Ovary (tissue), 9 donors: Measurements from ENCODE around the gene PSTK. TPM values are rescaled to one million over a fixed set of nuclear protein-coding genes. Genes with fewer than 3 reads are reported as not detected.

ENCODE experiments used
- DNase-seq, 5 donors: peaks; one replicate each; pipeline ENCODE4 v3.0.0-alpha.2; 2019 to 2020
- H3K27ac ChIP-seq, 2 donors: fragments of 200-600 bp; one replicate each; pipeline versions ENCODE4 v1.5.1 to v1.8.0; 2019 to 2022
- H3K27me3 ChIP-seq: fragments of 200-600 bp; one replicate; pipeline ENCODE4 v1.8.0; 2022
- H3K36me3 ChIP-seq: fragments of 200-600 bp; sonication (generic); one replicate; pipeline ENCODE4 v1.5.1; 2019
- H3K4me1 ChIP-seq: one replicate; pipeline ENCODE4 v1.8.1; 2013; ENCODE audit warnings: mild to moderate bottlenecking, moderate library complexity; ENCODE audit not compliant: insufficient read depth
- H3K4me3 ChIP-seq: fragments of 200-600 bp; sonication (generic); one replicate; pipeline ENCODE4 v1.5.1; 2017
- H3K9me3 ChIP-seq, 2 donors: fragments of 200-600 bp in 1 of 2; sonication (generic) in 1 of 2; one replicate each; pipeline versions ENCODE4 v1.5.1 to v1.8.1; 2013 to 2019; ENCODE audit warnings: mild to moderate bottlenecking in 1 of 2, moderate library complexity in 1 of 2
- EP300 ChIP-seq: sonication (generic); formaldehyde crosslinking; IDR thresholded peaks from one replicate; pipeline ENCODE4 v1.6.1; 2017; ENCODE audit warnings: antibody characterized with exemption
- POLR2A ChIP-seq: fragments of 450-650 bp; IDR thresholded peaks from one replicate; pipeline ENCODE4 v1.6.1; 2017; ENCODE audit warnings: antibody characterized with exemption, mild to moderate bottlenecking, moderate library complexity
- WGBS, 3 donors: extraction: QIAGEN DNeasy Blood & Tissue Kit in 1 of 3; methylation state at CpG; one replicate each; pipeline versions ENCODE4 v1.1.5 to v1.1.7; 2013 to 2017; 5-methylcytosine and 5-hydroxymethylcytosine counted together
- intact Hi-C, 4 donors: fragments of 100-400 bp; cut with DNase I; formaldehyde crosslinking; loops; one replicate each; pipeline versions ENCODE4 v1.11.0 to v1.15.1; 2022 to 2023
- polyA plus RNA-seq, 2 donors: library from polyadenylated mRNA; stranded (reverse); fragments of 200-250 nt in 1 of 2; fragments of 350-450 nt in 1 of 2; fragmentation: Illumina TruSeq in 1 of 2; extraction: RNeasy Lipid Tissue Mini Kit (QIAGEN cat#74804) in 1 of 2; gene quantifications; one replicate each; pipeline ENCODE4 v1.2.3, GENCODE V29; 2013 to 2014
- total RNA-seq, 7 donors: library from RNA; depleted of rRNA in 2 of 7; stranded (reverse); fragments of >200 nt in 2 of 7; fragmentation: NEBNext Ultra II Directional in 3 of 7; extraction: Animal tissue kit (Norgen Biotek cat#: 25700) in 3 of 7; gene quantifications; one replicate each; pipeline versions ENCODE4 v1.1.0 to v1.2.4, GENCODE V29; 2016 to 2023
- TF ChIP-seq, protein P1 (sequence below), 3 donors: fragments of 450-650 bp in 2 of 3; fragments of 200-600 bp in 1 of 3; IDR thresholded peaks; one replicate each; pipeline versions ENCODE4 v1.5.1 to v1.8.0; 2016 to 2022; ENCODE audit warnings: antibody characterized with exemption in 3 of 3, mild to moderate bottlenecking in 1 of 3
- donor health status: DM: no; HTN: no; CAD: no; lungs with moderate emphysema.
- donor health status: DM: no; HTN: no; CAD: no.
- donor health status: Bipolar disorder and iron deficiency.
- donor health status: DM: yes; HTN: yes; CAD: no.
- donor health status: DM: no; HTN: no; CAD: no.
- donor health status: DM: yes; HTN: yes; CAD: no.

Gene PSTK
- total and polyA plus RNA-seq, 9 donors, result 2.1 to 6.1 (median 3.4) TPM

DNA sequence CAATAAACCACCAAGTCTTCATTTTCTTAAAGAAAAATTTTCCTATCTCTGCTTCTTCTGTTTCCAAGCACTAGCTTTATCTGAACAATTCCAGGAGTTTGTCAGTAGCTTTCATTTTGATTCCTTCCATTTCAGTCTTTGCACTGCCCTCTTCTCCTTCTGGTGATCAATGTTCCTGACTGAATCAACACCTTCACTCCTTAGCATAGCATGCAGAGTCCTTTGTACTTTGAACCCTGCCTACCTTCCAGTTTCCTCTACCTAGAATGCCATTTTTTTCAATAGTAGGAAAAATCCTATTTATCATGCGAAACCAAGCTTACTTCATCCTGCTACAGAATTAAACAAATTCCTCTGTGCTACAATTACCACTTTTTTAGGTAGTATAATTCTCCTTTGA is 24.3 kb upstream of the PSTK start:
- H3K27ac ChIP-seq, result no peak overlapping the region
- H3K4me1 ChIP-seq, result peaks cover 7% of the 10 kb centered on the region
- WGBS, 3 donors, result 95 to 97% (median 96%) methylated on average over 1 of the region's 1 CpG
- H3K27me3 ChIP-seq, result no peaks in the 10 kb centered on the region
- DNase-seq, result no peak
- no peaks in the 10 kb centered on the region for H3K36me3 ChIP-seq
- no peaks in the 10 kb centered on the region for H3K9me3 ChIP-seq
- TF ChIP-seq EP300 (no peak), POLR2A (no peak)
- TF ChIP-seq, protein P1, sequence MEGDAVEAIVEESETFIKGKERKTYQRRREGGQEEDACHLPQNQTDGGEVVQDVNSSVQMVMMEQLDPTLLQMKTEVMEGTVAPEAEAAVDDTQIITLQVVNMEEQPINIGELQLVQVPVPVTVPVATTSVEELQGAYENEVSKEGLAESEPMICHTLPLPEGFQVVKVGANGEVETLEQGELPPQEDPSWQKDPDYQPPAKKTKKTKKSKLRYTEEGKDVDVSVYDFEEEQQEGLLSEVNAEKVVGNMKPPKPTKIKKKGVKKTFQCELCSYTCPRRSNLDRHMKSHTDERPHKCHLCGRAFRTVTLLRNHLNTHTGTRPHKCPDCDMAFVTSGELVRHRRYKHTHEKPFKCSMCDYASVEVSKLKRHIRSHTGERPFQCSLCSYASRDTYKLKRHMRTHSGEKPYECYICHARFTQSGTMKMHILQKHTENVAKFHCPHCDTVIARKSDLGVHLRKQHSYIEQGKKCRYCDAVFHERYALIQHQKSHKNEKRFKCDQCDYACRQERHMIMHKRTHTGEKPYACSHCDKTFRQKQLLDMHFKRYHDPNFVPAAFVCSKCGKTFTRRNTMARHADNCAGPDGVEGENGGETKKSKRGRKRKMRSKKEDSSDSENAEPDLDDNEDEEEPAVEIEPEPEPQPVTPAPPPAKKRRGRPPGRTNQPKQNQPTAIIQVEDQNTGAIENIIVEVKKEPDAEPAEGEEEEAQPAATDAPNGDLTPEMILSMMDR (IDR thresholded peaks at IDR 0.05), result no peak
- intact Hi-C loops, result no loop called here
- H3K4me3 ChIP-seq, result no peak overlapping the region

DNA sequence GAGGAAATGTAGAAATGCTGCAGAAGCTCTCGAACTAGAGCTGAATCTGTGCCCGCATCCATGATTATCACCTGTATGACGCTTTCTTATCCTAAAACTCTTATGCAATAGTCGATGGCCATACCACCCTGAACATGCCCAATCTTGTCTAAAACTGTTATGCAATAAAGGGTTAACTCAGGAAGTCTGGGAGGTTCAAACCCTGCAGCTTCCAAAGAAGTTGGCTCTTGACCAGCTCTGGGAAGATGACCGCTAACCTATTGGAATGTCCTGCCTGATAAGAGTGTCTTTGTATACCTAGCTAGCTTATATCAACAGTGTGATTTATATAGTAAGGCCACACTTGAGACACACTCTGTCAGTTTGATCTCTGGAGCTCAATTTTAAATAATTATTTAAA is 22.7 kb upstream of the PSTK start:
- Histone ChIP-seq H3K27ac (no peak overlapping the region), H3K9me3 (no peaks in the 10 kb centered on the region), H3K27me3 (no peaks in the 10 kb centered on the region), H3K36me3 (no peaks in the 10 kb centered on the region), H3K4me1 (peaks cover 7% of the 10 kb centered on the region), H3K4me3 (no peak overlapping the region)
- WGBS, 3 donors, result 78 to 81% (median 79%) methylated on average over 5 of the region's 5 CpGs
- no peak for DNase-seq
- intact Hi-C loops, result no loop called here
- TF ChIP-seq, protein P1 (IDR thresholded peaks at IDR 0.05), result no peak
- no peak for TF ChIP-seq EP300
- TF ChIP-seq POLR2A, result no peak

DNA sequence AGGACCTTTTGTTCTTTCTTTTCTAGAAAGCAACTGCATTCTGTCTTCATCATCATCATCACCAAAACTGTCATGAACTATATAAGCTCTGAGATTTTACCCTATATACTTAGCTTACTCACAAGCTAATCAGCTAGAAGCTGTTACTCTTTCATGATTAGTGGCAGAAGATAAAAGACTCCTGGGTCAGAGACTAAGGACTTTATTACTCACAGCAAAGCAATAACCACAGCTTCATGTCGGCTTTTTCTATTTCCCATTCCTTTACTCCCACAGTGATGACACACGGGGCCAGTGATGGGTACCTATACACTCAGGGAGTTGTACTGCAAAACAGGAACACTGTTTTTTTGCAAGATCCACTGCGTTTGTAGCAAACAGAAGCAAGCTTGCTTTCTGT is 17.8 kb upstream of the PSTK start:
- H3K27ac ChIP-seq, result no peak overlapping the region
- no peak overlapping the region for H3K4me3 ChIP-seq
- TF ChIP-seq POLR2A (no peak), EP300 (no peak)
- TF ChIP-seq, protein P1 (IDR thresholded peaks at IDR 0.05), result no peak
- DNase-seq, result no peak
- H3K36me3 ChIP-seq, result no peaks in the 10 kb centered on the region
- WGBS, 3 donors, result 60 to 79% (median 72%) methylated on average over 3 of the region's 3 CpGs
- no peaks in the 10 kb centered on the region for H3K4me1 ChIP-seq
- no peaks in the 10 kb centered on the region for H3K9me3 ChIP-seq
- no peaks in the 10 kb centered on the region for H3K27me3 ChIP-seq
- intact Hi-C loops, result no loop called here

DNA sequence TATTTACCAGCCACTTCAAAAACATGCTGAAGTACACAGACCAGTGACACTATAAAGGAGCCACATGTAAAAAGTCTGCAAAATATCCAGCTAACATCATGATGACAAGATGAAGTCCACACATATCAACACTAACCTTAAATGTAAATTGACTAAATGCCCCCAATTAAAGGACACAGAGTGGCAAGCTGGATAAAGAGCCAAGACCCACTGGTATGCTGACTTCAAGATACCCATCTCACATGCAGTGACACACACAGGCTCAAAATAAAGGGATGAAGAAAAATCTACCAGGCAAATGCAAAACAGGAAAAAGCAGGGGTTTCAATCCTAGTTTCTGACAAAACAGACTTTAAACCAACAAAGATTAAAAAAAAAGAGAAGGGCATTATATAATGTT is 13.3 kb upstream of the PSTK start:
- H3K9me3 ChIP-seq, result no peaks in the 10 kb centered on the region
- H3K4me1 ChIP-seq, result no peaks in the 10 kb centered on the region
- H3K4me3 ChIP-seq, result no peak overlapping the region
- no peaks in the 10 kb centered on the region for H3K36me3 ChIP-seq
- TF ChIP-seq POLR2A (no peak), EP300 (no peak)
- TF ChIP-seq, protein P1 (IDR thresholded peaks at IDR 0.05), result no peak
- H3K27me3 ChIP-seq, result no peaks in the 10 kb centered on the region
- no peak overlapping the region for H3K27ac ChIP-seq
- DNase-seq, result no peak
- intact Hi-C loops, result no loop called here

DNA sequence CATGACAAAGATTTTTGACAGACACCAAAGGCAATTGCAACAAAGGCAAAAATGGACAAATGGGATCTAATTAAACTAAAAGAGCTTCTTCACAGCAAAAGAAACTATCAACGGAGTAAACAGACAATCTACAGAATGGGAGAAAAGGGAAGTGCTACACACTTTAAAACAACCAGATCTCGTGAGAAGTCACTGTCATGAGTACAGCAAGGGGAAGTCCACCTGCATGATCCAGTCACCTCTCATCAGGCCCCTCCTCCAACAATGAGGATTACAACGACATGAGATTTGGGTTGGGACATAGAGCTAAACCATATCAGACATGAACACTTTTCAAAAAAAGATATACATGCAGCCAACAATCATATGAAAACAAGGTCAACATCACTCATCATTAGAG is 11.5 kb upstream of the PSTK start:
- Histone ChIP-seq H3K4me1 (no peaks in the 10 kb centered on the region), H3K9me3 (no peaks in the 10 kb centered on the region), H3K36me3 (no peaks in the 10 kb centered on the region), H3K27me3 (no peaks in the 10 kb centered on the region), H3K4me3 (no peak overlapping the region), H3K27ac (no peak overlapping the region)
- DNase-seq, result no peak
- WGBS, 3 donors, result 78 to 87% (median 86%) methylated on average over 3 of the region's 3 CpGs
- intact Hi-C loops, result no loop called here
- no peak for TF ChIP-seq EP300
